ENCODE measurements around the gene FAM234B.
A peak's percentile ranks its signal among the peaks of the same experiment; 100 is the strongest.

The FAM234B gene, protein sequence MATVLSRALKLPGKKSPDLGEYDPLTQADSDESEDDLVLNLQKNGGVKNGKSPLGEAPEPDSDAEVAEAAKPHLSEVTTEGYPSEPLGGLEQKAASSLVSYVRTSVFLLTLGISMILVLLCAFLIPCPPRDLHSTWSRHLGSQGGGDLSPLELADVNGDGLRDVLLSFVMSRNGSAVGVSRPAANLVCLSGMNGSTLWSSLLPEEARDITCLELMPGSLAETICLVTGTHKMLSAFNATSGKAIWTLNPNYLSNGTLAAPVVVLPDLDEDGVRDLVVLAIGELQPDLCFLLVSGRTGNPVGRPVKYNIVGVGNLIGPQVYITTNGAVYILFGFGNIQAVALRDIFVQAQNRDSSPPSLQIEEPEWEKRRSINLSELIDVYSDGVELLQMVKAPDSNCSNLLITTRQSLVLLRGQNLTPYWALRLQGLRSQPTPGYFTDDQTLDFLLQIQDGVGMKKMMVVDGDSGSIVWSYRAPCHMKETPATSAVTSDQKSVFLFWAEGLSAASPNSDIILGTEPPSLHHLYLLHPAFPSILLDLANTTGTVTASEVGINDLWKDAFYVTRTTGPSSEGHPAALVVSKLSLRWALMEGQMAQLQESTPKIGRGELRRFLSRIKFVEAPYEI

DNA sequence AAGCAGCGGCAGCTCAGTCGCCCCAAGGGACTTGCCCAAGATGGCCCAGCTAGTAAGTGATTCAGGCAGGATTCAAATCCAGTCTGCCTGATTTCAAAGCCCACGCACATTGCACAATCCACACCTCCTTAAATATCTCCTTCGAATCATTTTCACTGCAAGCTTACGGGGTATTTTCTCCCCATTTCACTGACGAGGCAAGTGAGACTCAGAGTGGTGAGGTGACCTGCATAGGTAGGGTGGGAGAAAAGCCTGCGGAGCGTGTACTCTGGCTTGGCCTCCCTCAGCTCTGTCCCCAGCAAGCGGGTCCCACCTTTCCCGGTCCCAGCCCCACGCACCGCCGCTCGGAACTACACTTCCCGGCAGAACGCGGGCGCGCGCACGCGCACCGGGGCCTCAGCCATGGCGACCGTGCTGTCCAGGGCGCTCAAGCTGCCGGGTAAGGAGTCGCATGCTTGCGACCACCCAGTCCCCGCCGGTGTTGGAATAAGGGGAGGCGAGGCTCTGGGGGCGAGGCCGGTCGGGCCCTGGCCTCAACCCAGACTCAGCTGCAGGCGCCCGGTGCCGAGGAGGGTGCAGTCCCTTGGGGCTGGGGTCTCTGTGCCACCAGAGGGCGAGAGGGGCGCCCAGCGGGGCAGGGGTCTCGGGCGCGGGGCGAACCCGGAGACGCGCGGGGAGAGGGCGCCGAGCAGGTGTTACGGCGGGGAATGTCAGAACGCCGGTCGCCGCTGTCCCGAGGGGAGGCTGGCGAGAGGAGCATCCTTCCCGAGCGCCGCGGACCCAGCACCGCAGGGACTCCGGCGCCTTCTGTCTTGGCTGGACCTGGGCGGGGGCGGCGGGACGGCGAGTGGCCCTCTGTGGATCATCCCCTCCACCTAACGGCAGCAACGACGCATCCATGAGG is at the start of gene FAM234B:
FAM234B (plus strand) TSS at position 380 of the 904 bp plus-strand sequence; CDS start at position 403, 23 bp downstream.
- DNase-seq: peak; percentile 42 to 80

DNA sequence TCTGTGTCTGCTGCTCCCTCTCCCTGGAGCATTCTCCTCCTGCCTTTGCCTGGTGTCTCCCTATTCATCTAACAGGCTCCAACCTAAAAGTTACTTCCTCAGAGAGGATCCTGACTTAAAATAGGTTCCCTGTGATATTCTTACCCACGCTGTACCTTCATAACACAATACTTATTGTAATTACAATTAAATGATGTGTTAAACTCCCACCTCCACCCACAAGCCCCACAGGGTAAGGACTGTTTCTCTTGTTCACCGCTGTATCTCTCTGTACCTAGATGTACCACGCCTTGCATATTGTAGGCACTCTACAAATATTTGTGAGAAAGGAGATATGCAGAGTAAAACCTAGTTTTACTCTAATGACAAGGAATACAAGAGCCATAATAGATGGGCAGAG is 49.1 kb upstream of the FAM234B start:
- no peak for DNase-seq

DNA sequence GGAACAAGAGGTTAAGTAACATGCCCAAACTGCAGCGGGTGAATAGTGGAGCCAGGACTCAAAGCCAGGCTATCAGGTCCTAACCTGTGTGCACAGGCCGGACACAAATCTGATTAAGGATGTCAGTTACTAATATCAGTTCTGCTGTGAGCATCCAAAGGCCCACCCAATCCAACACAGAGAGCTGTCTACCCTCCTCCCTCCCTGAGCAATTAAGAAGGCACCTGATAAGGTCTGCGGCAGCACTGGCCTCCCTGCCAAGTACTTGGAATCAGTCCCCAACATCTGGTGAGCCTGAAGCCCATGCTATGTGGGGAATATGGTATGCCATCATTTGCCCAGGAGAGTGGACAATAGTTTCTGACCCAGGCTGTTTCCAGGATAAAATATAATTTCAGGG is 48.0 kb upstream of the FAM234B start:
- DNase-seq: no peak

DNA sequence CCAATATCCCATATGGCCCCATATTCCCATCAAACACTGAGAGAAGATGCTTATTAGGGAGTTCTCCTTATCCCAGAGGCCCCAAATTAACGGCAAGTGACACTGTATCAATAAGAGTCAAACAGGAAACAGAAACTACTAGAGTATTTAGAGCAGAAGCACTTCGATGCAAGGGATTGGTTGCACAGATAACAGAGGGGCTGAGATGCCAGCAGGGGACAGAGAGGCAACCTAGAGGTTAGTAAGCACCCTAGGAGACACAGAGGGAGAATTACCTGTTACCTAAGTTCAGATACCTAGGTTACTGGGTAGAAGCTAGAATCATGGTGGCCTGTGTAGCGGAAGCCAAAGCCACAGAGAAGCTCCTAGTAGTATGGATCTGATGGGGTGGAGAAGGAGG is 47.0 kb upstream of the FAM234B start:
- no peak for DNase-seq

DNA sequence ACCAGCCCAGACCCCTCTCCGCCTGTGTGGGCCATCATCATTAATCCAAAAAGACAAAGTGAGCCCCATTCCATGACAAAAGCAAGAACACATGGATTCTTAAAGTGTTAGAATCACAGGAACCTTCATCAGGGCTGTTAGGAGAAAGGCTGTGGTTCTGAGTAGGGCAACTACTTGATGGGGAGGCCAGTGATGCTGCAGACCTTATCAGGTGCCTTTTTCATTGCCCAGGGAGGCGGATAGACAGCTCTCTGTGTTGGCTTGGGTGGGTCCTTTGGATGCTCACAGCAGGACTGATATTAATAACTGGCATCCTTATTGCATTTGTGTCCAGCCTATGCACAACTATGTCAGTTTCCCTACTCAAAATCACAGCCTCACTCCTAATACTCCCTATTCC is 46.4 kb upstream of the FAM234B start:
- no peak for DNase-seq

DNA sequence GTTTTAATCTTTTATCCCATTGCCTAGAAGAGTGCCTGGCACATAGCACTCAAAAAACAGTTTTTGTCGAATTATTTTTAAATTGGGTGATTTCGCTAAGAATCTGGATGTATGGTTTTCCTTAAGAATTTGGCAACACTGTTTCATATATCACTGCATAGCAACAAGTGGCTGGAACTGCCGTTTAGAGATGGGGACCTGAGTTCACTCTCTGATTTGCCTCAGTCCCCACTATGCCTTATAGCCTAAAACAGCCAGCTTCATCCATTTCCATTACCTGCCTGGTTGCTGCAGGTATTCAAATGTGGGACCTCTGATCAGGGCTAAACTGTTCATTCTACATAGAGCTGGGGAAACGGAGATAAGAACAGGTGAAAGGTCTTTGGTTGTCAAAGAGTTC is 45.9 kb upstream of the FAM234B start:
- no peak for DNase-seq

DNA sequence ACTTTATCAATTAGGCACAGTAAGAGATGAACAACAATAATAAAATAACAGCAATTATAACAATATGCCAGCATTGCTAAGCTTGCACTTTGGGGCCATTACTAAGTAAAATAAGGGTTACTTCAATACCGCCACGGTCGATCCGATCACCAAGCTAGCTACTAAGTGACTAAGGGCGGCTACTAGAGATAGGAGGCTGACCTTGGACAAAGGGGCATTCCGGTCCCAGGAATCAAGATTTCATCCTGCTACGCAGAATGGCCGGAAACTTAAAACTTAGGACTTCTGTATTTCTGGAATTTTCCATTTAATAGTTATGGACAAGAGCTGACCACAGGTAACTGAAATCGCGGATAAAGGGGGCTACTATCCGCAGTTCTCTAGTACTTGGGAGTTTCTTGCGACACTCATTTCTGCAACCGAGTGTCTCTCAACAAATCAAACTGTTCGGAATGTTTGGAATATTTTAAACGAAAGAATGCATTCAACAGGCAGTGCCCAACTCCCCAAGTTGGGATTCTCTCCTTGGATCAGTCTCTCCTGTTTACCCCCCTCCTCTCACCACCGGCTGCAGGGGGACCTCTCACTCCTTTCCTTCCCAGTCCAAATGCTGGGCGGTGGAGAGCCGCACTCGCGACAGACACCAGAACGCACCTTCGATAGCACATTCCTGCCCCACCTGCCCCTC is 44.8 kb upstream of the FAM234B start:
- DNase-seq: no peak

DNA sequence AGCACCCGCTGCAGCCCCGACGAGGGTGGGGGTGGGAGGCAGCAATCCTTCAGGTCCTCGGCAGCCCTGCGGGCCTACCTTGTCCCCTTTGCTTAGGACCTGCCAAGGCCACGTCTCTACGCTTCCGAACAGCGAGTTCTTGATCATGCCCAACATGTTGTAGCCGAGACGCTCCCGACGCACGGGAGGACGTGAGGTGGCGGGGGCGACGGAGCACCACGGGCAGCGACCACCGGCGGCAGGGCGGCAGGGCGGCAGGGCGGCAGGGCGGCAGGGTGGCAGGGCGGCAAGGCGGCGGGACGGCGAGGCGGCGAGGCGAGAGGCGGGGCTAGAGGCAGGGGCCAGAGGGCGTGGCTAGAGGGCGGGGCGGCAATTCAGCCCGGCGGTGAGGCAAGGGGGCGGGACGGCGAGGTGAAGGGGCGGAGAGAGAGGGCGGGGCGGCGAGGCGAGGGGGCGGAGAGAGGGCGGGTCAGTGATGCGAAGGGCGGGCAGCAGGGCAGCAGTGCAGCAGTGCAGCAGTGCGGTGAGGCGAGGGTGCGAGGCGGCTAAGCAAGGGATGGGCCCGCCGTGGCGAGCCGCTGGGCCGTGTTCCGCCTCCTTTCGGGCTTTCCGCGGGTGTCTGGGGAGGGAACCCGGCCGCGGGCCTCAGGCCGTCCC is 44.1 kb upstream of the FAM234B start, which contains the start of gene HEBP1:
HEBP1 (minus strand) TSS at position 307 of the 657 bp plus-strand sequence; CDS start at position 156, 151 bp downstream.
- DNase-seq: peak; percentile 73 to 89

DNA sequence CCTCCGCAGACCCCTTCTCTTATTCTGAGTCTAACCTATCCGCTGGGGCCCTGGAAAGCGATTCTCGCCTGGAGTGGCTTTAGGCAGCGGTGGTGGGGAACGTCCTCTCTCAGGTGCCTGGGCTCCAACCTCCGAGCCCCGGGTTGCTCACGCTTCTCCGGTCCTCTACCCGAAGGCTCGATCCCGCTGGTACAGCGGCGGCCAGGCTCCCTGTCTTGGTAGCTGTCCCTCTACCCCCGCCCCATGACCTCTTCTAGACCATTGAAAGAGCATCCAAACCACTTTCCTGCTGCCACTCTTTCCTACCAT is 43.6 kb upstream of the FAM234B start:
- no peak for DNase-seq

DNA sequence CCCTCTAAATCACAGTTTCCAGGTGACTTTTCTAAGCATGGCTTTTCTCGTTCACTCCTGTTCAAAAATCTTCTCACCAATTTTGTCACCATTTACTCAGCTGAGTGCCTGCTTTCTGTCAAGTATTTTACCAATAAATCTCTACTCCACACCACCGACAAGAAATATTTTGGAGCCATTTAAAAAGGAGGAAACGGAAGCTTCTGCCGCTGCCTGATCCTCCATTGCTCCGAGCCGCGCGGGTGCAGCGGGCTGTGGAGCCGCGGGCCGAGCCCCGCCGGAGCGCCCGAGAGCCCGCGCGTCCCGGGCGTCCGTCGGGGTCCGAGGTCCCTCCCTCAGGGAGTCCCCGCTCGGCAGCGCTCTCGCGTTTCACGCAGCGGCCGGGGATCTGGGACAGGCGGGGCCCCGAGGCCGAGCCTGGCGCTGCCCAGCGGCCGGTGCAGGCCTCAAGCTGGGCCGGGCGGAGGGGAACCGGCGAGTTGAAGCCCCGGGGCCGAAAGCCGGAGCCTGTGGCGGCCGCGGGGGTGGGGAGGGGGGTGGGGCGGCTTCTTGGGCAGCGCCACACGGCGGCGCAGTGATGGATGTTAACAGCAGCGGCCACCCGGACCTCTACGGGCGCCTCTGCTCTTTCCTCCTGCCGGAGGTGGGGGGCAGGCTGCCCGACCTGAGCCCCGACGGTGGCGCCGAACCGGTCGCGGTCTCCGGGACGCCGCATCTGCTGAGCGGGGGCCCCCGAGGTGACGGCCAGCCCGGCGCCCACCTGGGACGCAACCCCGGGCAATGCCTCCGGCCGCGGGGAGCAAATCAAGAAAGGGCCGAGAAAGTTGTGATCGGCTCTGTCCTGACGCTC is 43.0 kb upstream of the FAM234B start:
- DNase-seq: no peak

DNA sequence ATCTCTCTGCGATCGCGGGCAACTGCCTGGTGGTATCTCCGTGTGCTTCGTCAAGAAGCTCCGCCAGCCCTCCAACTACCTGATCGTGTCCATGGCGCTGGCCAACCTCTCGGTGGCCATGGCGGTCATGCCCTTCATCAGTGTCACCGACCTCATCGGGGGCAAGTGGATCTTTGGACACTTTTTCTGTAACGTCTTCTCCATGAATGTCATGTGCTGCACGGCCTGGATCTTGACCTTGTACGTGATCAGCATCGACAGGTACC is 42.5 kb upstream of the FAM234B start:
- DNase-seq: no peak

DNA sequence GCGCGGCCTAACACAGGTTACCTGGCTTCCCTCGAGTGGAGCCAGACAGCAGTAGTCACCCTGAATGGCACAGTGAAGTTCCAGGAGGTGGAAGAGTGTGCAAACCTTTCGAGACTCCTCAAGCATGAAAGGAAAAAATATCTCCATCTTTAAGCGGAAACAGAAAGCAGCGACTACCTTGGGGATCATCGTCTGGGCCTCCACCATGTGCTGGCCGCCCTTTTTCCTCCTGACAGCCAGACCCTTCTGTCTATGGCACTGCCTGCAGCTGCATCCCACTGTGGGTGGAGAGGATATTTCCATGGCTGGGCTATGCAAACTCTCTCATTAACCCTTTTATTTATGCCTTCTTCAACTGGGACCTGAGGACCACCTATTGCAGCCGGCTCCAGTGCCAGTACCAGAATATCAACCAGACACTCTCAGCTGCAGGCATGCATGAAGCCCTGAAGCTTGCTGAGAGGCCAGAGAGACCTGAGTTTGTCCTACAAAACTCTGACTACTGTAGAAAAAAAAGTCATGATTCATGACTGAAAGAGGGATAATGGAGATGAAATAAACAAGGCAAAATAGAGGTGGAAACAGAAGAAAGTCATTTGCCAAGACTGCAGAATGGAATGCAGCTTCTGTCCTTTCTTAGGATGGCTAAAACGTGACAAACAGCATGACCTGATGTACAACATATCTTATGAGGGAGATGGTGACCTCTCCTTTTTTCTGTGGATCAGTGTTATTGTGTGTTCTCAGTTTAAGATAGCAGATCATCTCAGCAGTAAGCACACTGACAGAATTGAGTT is 41.7 kb upstream of the FAM234B start:
- no peak for DNase-seq

DNA sequence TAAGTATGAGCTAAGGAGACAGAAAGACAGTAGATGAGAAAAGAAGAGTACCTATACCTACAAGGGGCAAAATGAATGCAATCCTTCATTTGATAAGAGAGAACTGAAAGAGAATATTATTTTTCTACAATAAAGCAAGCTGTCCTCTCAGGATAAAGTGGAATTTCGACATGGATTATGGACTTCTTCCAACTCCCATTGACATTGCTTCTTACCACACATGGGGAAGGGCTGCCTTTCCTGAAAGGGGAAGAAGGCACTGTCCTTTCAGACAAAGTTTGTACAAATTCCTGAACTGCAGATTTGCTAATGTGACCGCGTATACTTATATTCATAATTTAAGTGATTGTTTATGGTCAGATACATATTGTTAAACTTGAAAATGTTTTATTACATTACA is 39.8 kb upstream of the FAM234B start:
- no peak for DNase-seq

DNA sequence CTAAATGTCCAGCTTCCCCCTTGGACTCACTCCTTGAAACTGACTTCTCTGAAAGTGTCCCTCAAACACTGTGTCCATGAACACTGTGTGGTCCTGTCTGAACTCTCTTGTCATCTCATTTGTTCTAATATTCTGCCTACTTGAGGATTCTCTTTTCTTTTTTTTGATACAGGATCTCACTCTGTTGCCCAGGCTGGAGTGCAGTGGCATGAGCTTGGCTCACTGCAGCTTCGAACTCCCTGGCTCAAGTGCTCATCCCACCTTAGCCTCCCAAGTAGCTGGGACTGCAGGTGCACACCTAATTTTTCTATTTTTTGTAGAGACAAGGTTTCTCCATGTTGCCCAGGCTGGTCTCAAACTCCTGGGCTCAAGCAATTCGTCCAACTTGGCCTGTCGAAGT is 39.2 kb upstream of the FAM234B start:
- no peak for DNase-seq

DNA sequence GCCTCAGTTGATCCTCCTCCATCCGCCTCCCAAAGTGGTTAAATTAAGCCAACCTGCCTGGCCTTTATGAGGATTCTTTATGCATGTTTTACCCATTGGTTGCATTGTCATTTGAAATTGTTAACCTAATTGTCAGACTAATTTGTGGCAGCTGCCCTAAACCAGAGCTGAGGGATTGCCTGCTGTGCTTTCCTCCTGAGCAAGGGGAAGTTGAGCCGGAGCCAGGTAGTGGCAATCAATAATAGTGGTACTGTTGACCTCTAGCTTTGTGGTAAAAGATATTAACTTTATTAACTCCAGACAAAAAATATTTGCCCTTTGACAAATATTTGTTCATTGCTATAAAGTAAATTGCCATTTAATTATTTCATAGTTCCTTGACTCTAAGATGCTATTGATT is 38.5 kb upstream of the FAM234B start:
- no peak for DNase-seq

DNA sequence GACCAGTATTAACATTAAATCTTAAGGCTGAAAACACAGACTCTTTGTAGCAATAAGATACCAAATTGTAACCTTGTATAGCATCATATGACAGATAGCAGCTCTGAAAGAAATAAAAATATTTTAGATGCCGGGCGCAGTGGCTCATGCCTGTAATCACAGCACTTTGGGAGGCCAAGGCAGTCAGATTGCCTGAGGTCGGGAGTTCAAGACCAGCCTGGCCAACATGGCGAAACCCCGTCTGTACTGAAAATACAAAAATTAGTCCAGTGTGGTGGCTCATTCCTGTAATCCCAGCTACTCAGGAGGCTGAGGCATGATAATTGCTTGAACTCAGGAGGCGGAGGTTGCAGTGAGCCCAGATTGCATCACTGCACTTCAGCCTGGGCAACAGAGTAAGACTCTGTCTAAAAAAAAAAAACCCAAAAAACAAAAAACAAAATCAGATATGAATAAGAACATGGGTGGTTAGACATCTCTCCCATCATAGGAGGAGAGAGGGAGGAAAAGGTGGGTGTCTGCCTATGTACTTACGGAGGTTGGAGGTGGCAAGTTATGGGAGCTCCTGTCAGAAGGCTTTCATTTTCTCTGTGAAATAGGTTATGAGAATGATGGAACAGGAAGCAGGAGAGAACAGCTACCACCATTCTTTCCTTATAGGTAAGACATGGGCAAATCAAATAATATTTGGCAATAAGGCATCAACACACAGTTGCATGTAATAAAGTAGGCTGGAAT is 36.5 kb upstream of the FAM234B start:
- no peak for DNase-seq

DNA sequence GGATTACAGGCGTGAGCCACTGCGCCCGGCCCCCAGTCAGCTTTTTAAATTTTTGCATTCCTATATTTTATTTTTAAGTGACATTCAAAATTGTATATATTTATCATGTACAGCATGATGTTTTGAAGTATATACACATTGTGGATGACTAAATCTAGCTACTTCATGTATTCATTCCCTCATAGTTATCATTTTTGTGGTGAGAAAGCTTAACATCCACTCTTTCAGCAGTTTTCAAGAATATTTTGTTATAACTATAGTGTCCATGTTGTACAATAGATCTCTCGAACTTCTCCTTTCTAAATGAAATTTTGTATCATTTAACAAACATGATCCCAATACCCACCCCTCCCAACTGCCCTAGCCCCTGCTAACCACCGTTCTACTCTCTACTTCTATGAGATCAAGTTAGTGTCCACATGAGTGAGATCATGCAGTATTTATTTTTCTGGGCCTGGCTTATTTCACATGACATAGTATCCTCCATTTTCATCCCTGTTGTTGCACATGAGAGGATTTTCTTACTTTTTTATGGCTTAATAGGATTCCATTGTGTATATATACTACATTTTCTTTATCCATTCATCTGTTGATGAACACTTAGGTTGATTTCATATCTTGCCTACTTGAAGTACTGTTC is 35.3 kb upstream of the FAM234B start:
- DNase-seq: no peak

DNA sequence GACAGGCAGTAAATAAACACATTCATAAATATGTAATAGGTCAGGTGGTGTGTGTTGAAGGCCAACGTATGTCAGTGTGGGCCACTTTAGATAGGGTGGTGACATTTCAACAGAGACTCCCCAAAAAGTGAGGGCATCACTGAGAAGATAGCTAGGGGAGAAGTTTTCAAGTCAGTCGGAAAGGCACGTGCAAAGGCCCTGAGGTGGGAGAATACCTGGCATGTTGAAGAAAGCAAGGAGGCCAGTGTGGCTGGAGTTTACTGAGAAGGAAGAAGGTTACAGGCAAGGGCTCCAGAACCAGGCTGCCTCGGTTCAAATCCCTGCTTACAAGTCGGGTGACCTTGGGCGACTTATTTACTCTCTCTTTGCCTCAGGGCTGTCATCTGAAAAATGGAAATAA is 33.1 kb upstream of the FAM234B start:
- no peak for DNase-seq

DNA sequence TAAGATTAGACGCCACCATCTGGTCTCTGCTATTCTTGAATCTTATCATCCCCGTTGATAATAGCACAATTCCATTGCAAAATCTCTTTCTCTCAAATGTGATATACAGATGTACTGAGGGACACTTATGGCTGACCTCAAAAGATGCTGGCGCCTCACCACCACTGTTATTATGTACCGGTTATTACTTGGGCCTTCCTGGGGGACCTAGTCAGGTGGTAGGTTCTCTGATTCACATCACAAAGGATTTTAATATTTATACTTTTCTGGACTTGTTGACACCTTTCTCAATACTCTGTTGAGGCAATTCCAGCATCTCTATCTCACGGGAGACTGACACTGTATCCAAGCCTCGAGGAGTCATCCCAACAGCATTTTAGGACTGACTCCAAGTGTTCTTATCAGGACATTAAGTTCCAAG is 21.3 kb upstream of the FAM234B start:
- no peak for DNase-seq

All from NCI-H446 (cell line).